ENCODE data around the gene HMCN2.

Gene HMCN2

DNA sequence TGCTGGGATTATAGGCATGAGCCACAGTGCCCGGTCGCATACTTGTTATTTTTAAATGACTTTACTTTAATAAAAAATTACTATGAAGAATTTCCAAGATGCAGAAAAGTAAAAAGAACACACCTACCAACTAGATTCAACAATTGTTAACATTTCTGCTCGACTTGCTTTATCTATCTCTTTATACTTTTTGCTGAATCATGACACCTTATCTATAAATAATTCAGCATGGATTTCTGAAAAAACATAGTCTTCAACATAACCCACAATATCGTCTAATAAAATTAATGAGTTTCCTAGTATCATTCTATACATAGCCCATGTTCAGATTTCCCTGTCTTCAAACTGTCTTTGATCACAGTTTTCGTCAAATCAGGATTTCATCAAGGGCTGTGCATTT is 25.9 kb downstream of the HMCN2 start:
- TF ChIP-seq CTCF (IDR thresholded peaks at IDR 0.05; ENCODE audit: low read length) (no peak), EZH2phosphoT487 (IDR thresholded peaks at IDR 0.05; ENCODE audit: low read length) (no peak), EZH2 (optimal IDR thresholded peaks at IDR 0.05; ENCODE audit: low read depth, low read length) (no peak)
- no peak for DNase-seq
- no peaks in the 10 kb centered on the region for H3F3A ChIP-seq (ENCODE audit: insufficient read depth, low read length)
- H3K9me2 ChIP-seq (replicated peaks; ENCODE audit: insufficient read depth, low read length): no peaks in the 10 kb centered on the region
- no peaks in the 10 kb centered on the region for H3K79me2 ChIP-seq (ENCODE audit: low read length)
- H3K9me3 ChIP-seq (replicated peaks; ENCODE audit: insufficient read depth, low read length): no peaks in the 10 kb centered on the region
- no peak overlapping the region for H3K9ac ChIP-seq (ENCODE audit: low read length)
- no peak overlapping the region for H3K4me3 ChIP-seq (ENCODE audit: low read length)
- H4K20me1 ChIP-seq (ENCODE audit: insufficient read depth, low read length): no peaks in the 10 kb centered on the region
- H3K4me2 ChIP-seq (ENCODE audit: low read depth, low read length): no peak overlapping the region
- no peaks in the 10 kb centered on the region for H3K36me3 ChIP-seq (replicated peaks; ENCODE audit: insufficient read depth, low read length)
- no peak overlapping the region for H3K27ac ChIP-seq (ENCODE audit: low read length)
- H3K4me1 ChIP-seq (ENCODE audit: low read length): no peaks in the 10 kb centered on the region
- no peak overlapping the region for H2AFZ ChIP-seq (ENCODE audit: low read length)
- H3K27me3 ChIP-seq (replicated peaks; ENCODE audit: insufficient read depth, low read length): peaks cover 93% of the 10 kb centered on the region

- H3K9me3 ChIP-seq (replicated peaks; ENCODE audit: insufficient read depth, low read length): no peaks in the 10 kb centered on the region
- H3K4me3 ChIP-seq (ENCODE audit: low read length): no peak overlapping the region
- no peaks in the 10 kb centered on the region for H3K4me1 ChIP-seq (ENCODE audit: low read length)
- no peak overlapping the region for H3K4me2 ChIP-seq (ENCODE audit: low read depth, low read length)
- no peaks in the 10 kb centered on the region for H3K36me3 ChIP-seq (replicated peaks; ENCODE audit: insufficient read depth, low read length)
- no peak overlapping the region for H3K9ac ChIP-seq (ENCODE audit: low read length)
- peaks cover 88% of the 10 kb centered on the region for H3K27me3 ChIP-seq (replicated peaks; ENCODE audit: insufficient read depth, low read length)
- no peaks in the 10 kb centered on the region for H3F3A ChIP-seq (ENCODE audit: insufficient read depth, low read length)
- H4K20me1 ChIP-seq (ENCODE audit: insufficient read depth, low read length): no peaks in the 10 kb centered on the region
- H3K27ac ChIP-seq (ENCODE audit: low read length): no peak overlapping the region
- no peaks in the 10 kb centered on the region for H3K79me2 ChIP-seq (ENCODE audit: low read length)
- no peak for TF ChIP-seq CTCF (IDR thresholded peaks at IDR 0.05; ENCODE audit: low read length)
- TF ChIP-seq EZH2 (optimal IDR thresholded peaks at IDR 0.05; ENCODE audit: low read depth, low read length): no peak
- no peak for TF ChIP-seq EZH2phosphoT487 (IDR thresholded peaks at IDR 0.05; ENCODE audit: low read length)
- H3K9me2 ChIP-seq (replicated peaks; ENCODE audit: insufficient read depth, low read length): no peaks in the 10 kb centered on the region
- no peak overlapping the region for H2AFZ ChIP-seq (ENCODE audit: low read length)
- DNase-seq: no peak
Observed at GRCh38 chr9:130292106-130292505, 26.5 kb downstream of the HMCN2 start.

GRCh38 chr9:130294664-130295063 is 29.1 kb downstream of the HMCN2 start:
- DNase-seq: no peak
- H3K9ac ChIP-seq (ENCODE audit: low read length): no peak overlapping the region
- no peak overlapping the region for H3K4me3 ChIP-seq (ENCODE audit: low read length)
- H3K4me2 ChIP-seq (ENCODE audit: low read depth, low read length): no peak overlapping the region
- no peaks in the 10 kb centered on the region for H3K9me3 ChIP-seq (replicated peaks; ENCODE audit: insufficient read depth, low read length)
- H3F3A ChIP-seq (ENCODE audit: insufficient read depth, low read length): no peaks in the 10 kb centered on the region
- no peaks in the 10 kb centered on the region for H3K79me2 ChIP-seq (ENCODE audit: low read length)
- no peaks in the 10 kb centered on the region for H4K20me1 ChIP-seq (ENCODE audit: insufficient read depth, low read length)
- no peak overlapping the region for H3K27ac ChIP-seq (ENCODE audit: low read length)
- TF ChIP-seq CTCF (IDR thresholded peaks at IDR 0.05; ENCODE audit: low read length) (no peak), EZH2 (optimal IDR thresholded peaks at IDR 0.05; ENCODE audit: low read depth, low read length) (no peak), EZH2phosphoT487 (IDR thresholded peaks at IDR 0.05; ENCODE audit: low read length) (no peak)
- H2AFZ ChIP-seq (ENCODE audit: low read length): no peak overlapping the region
- H3K27me3 ChIP-seq (replicated peaks; ENCODE audit: insufficient read depth, low read length): peaks cover 69% of the 10 kb centered on the region
- no peaks in the 10 kb centered on the region for H3K36me3 ChIP-seq (replicated peaks; ENCODE audit: insufficient read depth, low read length)
- H3K4me1 ChIP-seq (ENCODE audit: low read length): no peaks in the 10 kb centered on the region
- no peaks in the 10 kb centered on the region for H3K9me2 ChIP-seq (replicated peaks; ENCODE audit: insufficient read depth, low read length)
